ENCODE measurements around the gene PTGER2. TPM values are rescaled to one million over a fixed set of nuclear protein-coding genes. Genes with fewer than 3 reads are reported as not detected.

PTGER2 gene
- total RNA-seq, 4 donors from 2014 or later = 1.1 to 9.4 (median 4.9) TPM

GRCh38 chr14:52303236-52303635, 10.9 kb upstream of the PTGER2 start:
- WGBS, 2 donors (ENCODE audit: low coverage in 1 of 2) = 73 to 88% methylated on average over 3 to 4 of the region's 4 CpGs
- Histone ChIP-seq H3K4me1 (peaks cover 0 to 42% (median 18%) of the 10 kb centered on the region in 4 donors), H3K36me3 (no peaks in the 10 kb centered on the region), H3K9me3 (no peaks in the 10 kb centered on the region), H3K27ac (no peak overlapping the region), H3K4me3 (no peak overlapping the region), H3K27me3 (no peaks in the 10 kb centered on the region)
- intact Hi-C loops (cut with DNase I; ENCODE audit: low total_unique reads) = no loop called here
- TF ChIP-seq CTCF (IDR thresholded peaks at IDR 0.05) (no peak), POLR2AphosphoS5 (IDR thresholded peaks at IDR 0.05) (no peak), POLR2A (IDR thresholded peaks at IDR 0.05) (no peak), EP300 (IDR thresholded peaks at IDR 0.05; ENCODE audit: low read depth) (no peak)
- in situ Hi-C loops (cut with MboI; ENCODE audit: low pct_ligation_motif_present in 1 of 4, low pct_unique_long_range_greater_than_20kb in 1 of 4, low sequenced_read_pairs in 3 of 4) = loop anchor here (5.0 to 10.0 kb wide), 3 partner anchors 169 to 174 kb away; no protein-coding TSS in a partner anchor
- no peak for DNase-seq

GRCh38 chr14:52304248-52304904, 9.7 kb upstream of the PTGER2 start:
- H3K36me3 ChIP-seq = no peaks in the 10 kb centered on the region
- H3K4me1 ChIP-seq = peaks cover 0 to 42% (median 18%) of the 10 kb centered on the region in 4 donors
- intact Hi-C loops (cut with DNase I; ENCODE audit: low total_unique reads) = no loop called here
- no peak overlapping the region for H3K4me3 ChIP-seq
- no peak for DNase-seq
- TF ChIP-seq CTCF (IDR thresholded peaks at IDR 0.05) (no peak), POLR2AphosphoS5 (IDR thresholded peaks at IDR 0.05) (no peak), POLR2A (IDR thresholded peaks at IDR 0.05) (no peak), EP300 (IDR thresholded peaks at IDR 0.05; ENCODE audit: low read depth) (no peak)
- in situ Hi-C loops (cut with MboI; ENCODE audit: low pct_ligation_motif_present in 1 of 4, low pct_unique_long_range_greater_than_20kb in 1 of 4, low sequenced_read_pairs in 3 of 4) = loop anchor here (5.0 to 10.0 kb wide), 3 partner anchors 168 to 173 kb away; no protein-coding TSS in a partner anchor
- no peaks in the 10 kb centered on the region for H3K27me3 ChIP-seq
- H3K27ac ChIP-seq = peak overlapping the region in 1 of 4 donors; percentile 12
- 51 to 71% methylated on average over 4 of the region's 4 CpGs for WGBS, 2 donors (ENCODE audit: low coverage in 1 of 2)
- no peaks in the 10 kb centered on the region for H3K9me3 ChIP-seq

- H3K4me3 ChIP-seq = no peak overlapping the region
- peaks cover 0 to 38% (median 18%) of the 10 kb centered on the region in 4 donors for H3K4me1 ChIP-seq
- peak overlapping the region in 1 of 4 donors; percentile 12 for H3K27ac ChIP-seq
- TF ChIP-seq POLR2A (IDR thresholded peaks at IDR 0.05) (no peak), POLR2AphosphoS5 (IDR thresholded peaks at IDR 0.05) (no peak), CTCF (IDR thresholded peaks at IDR 0.05) (no peak), EP300 (IDR thresholded peaks at IDR 0.05; ENCODE audit: low read depth) (no peak)
- H3K36me3 ChIP-seq = no peaks in the 10 kb centered on the region
- WGBS, 2 donors (ENCODE audit: low coverage in 1 of 2) = 75 to 90% methylated on average over 2 to 6 of the region's 6 CpGs
- no peak for DNase-seq
- no peaks in the 10 kb centered on the region for H3K9me3 ChIP-seq
- in situ Hi-C loops (cut with MboI; ENCODE audit: low pct_ligation_motif_present in 1 of 4, low pct_unique_long_range_greater_than_20kb in 1 of 4, low sequenced_read_pairs in 3 of 4) = loop anchor here in 1 of 4 donors (10.0 kb wide), 1 partner anchor 170 kb away; no protein-coding TSS in a partner anchor
- intact Hi-C loops (cut with DNase I; ENCODE audit: low total_unique reads) = no loop called here
- no peaks in the 10 kb centered on the region for H3K27me3 ChIP-seq
These were observed 9.1 kb upstream of the PTGER2 start for GRCh38 chr14:52305014-52305413.

GRCh38 chr14:52307376-52307775, 6.7 kb upstream of the PTGER2 start:
- intact Hi-C loops (cut with DNase I; ENCODE audit: low total_unique reads) = no loop called here
- no peaks in the 10 kb centered on the region for H3K36me3 ChIP-seq
- peak in 1 of 3 donors; percentile 44 for TF ChIP-seq POLR2AphosphoS5 (IDR thresholded peaks at IDR 0.05)
- TF ChIP-seq EP300 (IDR thresholded peaks at IDR 0.05; ENCODE audit: low read depth) = no peak
- in situ Hi-C loops (cut with MboI; ENCODE audit: low pct_ligation_motif_present in 1 of 4, low pct_unique_long_range_greater_than_20kb in 1 of 4, low sequenced_read_pairs in 3 of 4) = loop anchor here in 1 of 4 donors (10.0 kb wide), 1 partner anchor 167 kb away; no protein-coding TSS in a partner anchor
- no peaks in the 10 kb centered on the region for H3K27me3 ChIP-seq
- no peaks in the 10 kb centered on the region for H3K9me3 ChIP-seq
- H3K27ac ChIP-seq = peak overlapping the region; percentile 19 to 60 (median 44)
- peaks cover 2 to 46% (median 18%) of the 10 kb centered on the region in 4 donors for H3K4me1 ChIP-seq
- WGBS, 2 donors (ENCODE audit: low coverage in 1 of 2) = 28 to 51% methylated on average over 4 of the region's 4 CpGs
- no peak for DNase-seq
- no peak overlapping the region for H3K4me3 ChIP-seq
